Thymus (tissue), 11 donors: Measurements from ENCODE around the gene SLC2A11. TPM values are rescaled to one million over a fixed set of nuclear protein-coding genes. Genes with fewer than 3 reads are reported as not detected.

Source experiments
- DNase-seq, 9 donors: peaks; one replicate each; pipeline ENCODE4 v3.0.0-alpha.2; 2013; ENCODE audit warnings: low spot score in 9 of 9, low read depth in 6 of 9, missing footprints in 1 of 9
- H3K27ac ChIP-seq, 2 donors: one replicate each; pipeline ENCODE4 v1.5.1; 2013; ENCODE audit warnings: control low read depth in 1 of 2, low read depth in 1 of 2, low read length in 1 of 2, mild to moderate bottlenecking in 1 of 2, moderate library complexity in 1 of 2
- H3K27me3 ChIP-seq, 2 donors: one replicate each; pipeline ENCODE4 v1.5.1; 2013; ENCODE audit warnings: low read length in 1 of 2; ENCODE audit not compliant: control insufficient read depth in 2 of 2, insufficient read depth in 1 of 2
- H3K36me3 ChIP-seq, 2 donors: one replicate each; pipeline ENCODE4 v1.5.1; 2013; ENCODE audit warnings: low read length in 1 of 2, mild to moderate bottlenecking in 1 of 2, moderate library complexity in 1 of 2; ENCODE audit not compliant: control insufficient read depth in 2 of 2, insufficient read depth in 2 of 2
- H3K4me1 ChIP-seq, 2 donors: one replicate each; pipeline ENCODE4 v1.5.1; 2013; ENCODE audit warnings: low read length in 2 of 2; ENCODE audit not compliant: control insufficient read depth in 2 of 2, insufficient read depth in 2 of 2
- H3K4me3 ChIP-seq, 2 donors: one replicate each; pipeline ENCODE4 v1.5.1; 2013; ENCODE audit warnings: low read length in 2 of 2, control low read depth in 1 of 2, mild to moderate bottlenecking in 1 of 2
- H3K9me3 ChIP-seq, 2 donors: one replicate each; pipeline ENCODE4 v1.5.1; 2013; ENCODE audit warnings: low read length in 1 of 2, mild to moderate bottlenecking in 1 of 2; ENCODE audit not compliant: control insufficient read depth in 2 of 2, insufficient read depth in 1 of 2
- WGBS: extraction: QIAGEN DNeasy Blood & Tissue Kit; methylation state at CpG from one replicate; pipeline ENCODE4 v1.1.7; 2013; 5-methylcytosine and 5-hydroxymethylcytosine counted together
- polyA plus RNA-seq: library from polyadenylated mRNA; stranded (reverse); fragments of 200-250 nt; gene quantifications from one replicate; pipeline ENCODE4 v1.2.3, GENCODE V29; 2013
- total RNA-seq: library from RNA; stranded (reverse); fragments of 120-200 nt; gene quantifications from one replicate; pipeline ENCODE4 v1.2.4, GENCODE V29; 2013
- donor health status: healthy.

The SLC2A11 gene
- total and polyA plus RNA-seq, 2 donors = 4.3 to 8.8 TPM

GRCh38 chr22:23892706-23893105, 35.0 kb downstream of the SLC2A11 start:
- H3K36me3 ChIP-seq = peaks cover 18 to 23% of the 10 kb centered on the region in 2 donors
- WGBS = 98% methylated on average over 4 of the region's 4 CpGs
- H3K27ac ChIP-seq = no peak overlapping the region
- H3K4me1 ChIP-seq = peaks cover 10 to 21% of the 10 kb centered on the region in 2 donors
- H3K9me3 ChIP-seq = no peaks in the 10 kb centered on the region
- H3K27me3 ChIP-seq = no peaks in the 10 kb centered on the region
- DNase-seq = no peak
- H3K4me3 ChIP-seq = no peak overlapping the region

- no peaks in the 10 kb centered on the region for H3K27me3 ChIP-seq
- no peaks in the 10 kb centered on the region for H3K9me3 ChIP-seq
- WGBS = 35% methylated on average over 11 of the region's 11 CpGs
- peak overlapping the region; percentile 71 to 82 for H3K4me3 ChIP-seq
- H3K4me1 ChIP-seq = peaks cover 10 to 21% of the 10 kb centered on the region in 2 donors
- H3K36me3 ChIP-seq = peaks cover 21 to 26% of the 10 kb centered on the region in 2 donors
- DNase-seq = peak in 1 of 9 donors; percentile 11
- H3K27ac ChIP-seq = peak overlapping the region; percentile 97 to 98
Measured at GRCh38 chr22:23893121-23893944, 35.7 kb downstream of the SLC2A11 start.

- Histone ChIP-seq H3K27ac (peak within 1 kb of the TSS; percentile 97 to 98), H3K27me3 (no peaks in the 10 kb centered on the region), H3K4me1 (peaks cover 10 to 21% of the 10 kb centered on the region in 2 donors), H3K9me3 (no peaks in the 10 kb centered on the region), H3K36me3 (peaks cover 21 to 29% of the 10 kb centered on the region in 2 donors), H3K4me3 (peak within 1 kb of the TSS; percentile 71 to 82)
- WGBS = under 1% methylated on average over 72 of the region's 72 CpGs
- DNase-seq = peak; percentile 70 to 96 (median 89)
Measured at GRCh38 chr22:23893945-23894709, 36.5 kb downstream of the SLC2A11 start, which contains the start of gene MIF. Gene MIF, plus strand, starts transcription at chr22:23894383. Its CDS starts 92 bp downstream, at chr22:23894475.

GRCh38 chr22:23894710-23895598, 37.3 kb downstream of the SLC2A11 start:
- Histone ChIP-seq H3K9me3 (no peaks in the 10 kb centered on the region), H3K36me3 (peaks cover 21 to 29% of the 10 kb centered on the region in 2 donors), H3K27ac (peak overlapping the region; percentile 97 to 98), H3K4me3 (peak overlapping the region; percentile 71 to 82), H3K27me3 (no peaks in the 10 kb centered on the region), H3K4me1 (peaks cover 10 to 21% of the 10 kb centered on the region in 2 donors)
- WGBS = under 1% methylated on average over 79 of the region's 79 CpGs
- peak in 6 of 9 donors; percentile 38 to 74 (median 48) for DNase-seq

- peak overlapping the region; percentile 71 to 82 for H3K4me3 ChIP-seq
- H3K27ac ChIP-seq = peak overlapping the region in 1 of 2 donors; percentile 1
- no peaks in the 10 kb centered on the region for H3K9me3 ChIP-seq
- H3K27me3 ChIP-seq = no peaks in the 10 kb centered on the region
- H3K4me1 ChIP-seq = peaks cover 10 to 21% of the 10 kb centered on the region in 2 donors
- peaks cover 21 to 29% of the 10 kb centered on the region in 2 donors for H3K36me3 ChIP-seq
- DNase-seq = no peak
- 95% methylated on average over 16 of the region's 16 CpGs for WGBS
Measured at GRCh38 chr22:23895599-23896144, 38.0 kb downstream of the SLC2A11 start.

GRCh38 chr22:23896166-23896522, 38.5 kb downstream of the SLC2A11 start:
- no peaks in the 10 kb centered on the region for H3K27me3 ChIP-seq
- H3K4me3 ChIP-seq = no peak overlapping the region
- no peak overlapping the region for H3K27ac ChIP-seq
- WGBS = 97% methylated on average over 5 of the region's 5 CpGs
- no peaks in the 10 kb centered on the region for H3K9me3 ChIP-seq
- H3K4me1 ChIP-seq = peaks cover 10 to 21% of the 10 kb centered on the region in 2 donors
- DNase-seq = no peak
- peaks cover 21 to 29% of the 10 kb centered on the region in 2 donors for H3K36me3 ChIP-seq

GRCh38 chr22:23896523-23897186, 39.0 kb downstream of the SLC2A11 start:
- no peak overlapping the region for H3K27ac ChIP-seq
- H3K36me3 ChIP-seq = peaks cover 21 to 29% of the 10 kb centered on the region in 2 donors
- 92% methylated on average over 8 of the region's 8 CpGs for WGBS
- H3K4me3 ChIP-seq = no peak overlapping the region
- no peaks in the 10 kb centered on the region for H3K9me3 ChIP-seq
- H3K4me1 ChIP-seq = peaks cover 10 to 21% of the 10 kb centered on the region in 2 donors
- DNase-seq = no peak
- no peaks in the 10 kb centered on the region for H3K27me3 ChIP-seq

GRCh38 chr22:23897320-23897719, 39.6 kb downstream of the SLC2A11 start:
- DNase-seq = no peak
- Histone ChIP-seq H3K27ac (no peak overlapping the region), H3K4me3 (no peak overlapping the region), H3K9me3 (no peaks in the 10 kb centered on the region), H3K4me1 (peaks cover 10 to 21% of the 10 kb centered on the region in 2 donors), H3K27me3 (no peaks in the 10 kb centered on the region), H3K36me3 (peaks cover 21 to 29% of the 10 kb centered on the region in 2 donors)
- WGBS = 98% methylated on average over 3 of the region's 3 CpGs
